RPMI7951 (cell line): ENCODE measurements around the gene RASGEF1C. TPM values are rescaled to one million over a fixed set of nuclear protein-coding genes. Genes with fewer than 3 reads are reported as not detected.

Experiments
- DNase-seq: peaks from one replicate; pipeline ENCODE4 v3.0.0-alpha.2; 2012; ENCODE audit warnings: low read depth
- total RNA-seq: library from RNA; depleted of rRNA; stranded (reverse); fragments of >200 nt; shearing (Covaris generic); gene quantifications from 2 replicates; pipeline ENCODE4 v1.2.3, GENCODE V29; 2014; rRNA removed

Gene RASGEF1C
- total RNA-seq, 1 experiment from 2014 or later, result 0.24 TPM

- DNase-seq, result no peak
These were observed 154.8 kb downstream of the RASGEF1C start for GRCh38 chr5:180054226-180054625.

- DNase-seq, result no peak
These were observed 155.9 kb downstream of the RASGEF1C start for GRCh38 chr5:180053061-180053602.

- DNase-seq, result no peak
These were observed 156.7 kb downstream of the RASGEF1C start for GRCh38 chr5:180052211-180052818.

Other genes with a start within 250 kb of the RASGEF1C start
- 27.1 and 38.4 TPM in 2 replicates for gene RNF130, start 137.5 kb downstream of the RASGEF1C start, total RNA-seq
- 18.0 and 19.0 TPM in 2 replicates for gene MAPK9, start 82.9 kb upstream of the RASGEF1C start, total RNA-seq
- gene GFPT2, start 144.1 kb upstream of the RASGEF1C start, total RNA-seq, result 13.9 and 15.8 TPM in 2 replicates